HG03175 (cell line): ENCODE data around the gene BACH2.
"Not testable (repeated sequence)": the region's sequence is repeated elsewhere in the genome, so short reads cannot be mapped to it uniquely, and the experiment has no call there.

Experiments used
- ATAC-seq: cut with Tn5 transposase; IDR thresholded peaks from one replicate; pipeline ENCODE4 v1.9.1; 2021; ENCODE audit warnings: mild to moderate bottlenecking, moderate library complexity; ENCODE audit not compliant: unreplicated experiment

Gene BACH2

GRCh38 chr6:89979481-89980119, 317.0 kb downstream of the BACH2 start:
- ATAC-seq: no peak

- no peak for ATAC-seq
These were observed 317.9 kb downstream of the BACH2 start for GRCh38 chr6:89978749-89979145.

- ATAC-seq: no peak
These were observed 318.6 kb downstream of the BACH2 start for GRCh38 chr6:89977808-89978748.

GRCh38 chr6:89976694-89977020, 320.0 kb downstream of the BACH2 start:
- no peak for ATAC-seq

- ATAC-seq: no peak
These were observed 320.5 kb downstream of the BACH2 start for GRCh38 chr6:89975991-89976693.

- ATAC-seq: no peak
These were observed 321.3 kb downstream of the BACH2 start for GRCh38 chr6:89975366-89975765.

- ATAC-seq: no peak
These were observed 321.8 kb downstream of the BACH2 start for GRCh38 chr6:89974834-89975233.

GRCh38 chr6:89972025-89972381, 324.6 kb downstream of the BACH2 start:
- no peak for ATAC-seq

GRCh38 chr6:89971338-89972024, 325.2 kb downstream of the BACH2 start:
- ATAC-seq: not testable (repeated sequence)

GRCh38 chr6:89970609-89971337, 325.9 kb downstream of the BACH2 start:
- no peak for ATAC-seq

GRCh38 chr6:89970072-89970471, 326.6 kb downstream of the BACH2 start:
- no peak for ATAC-seq

GRCh38 chr6:89966913-89967312, 329.7 kb downstream of the BACH2 start:
- ATAC-seq: no peak

- ATAC-seq: no peak
These were observed 330.5 kb downstream of the BACH2 start for GRCh38 chr6:89966228-89966544.

GRCh38 chr6:89965441-89966227, 331.0 kb downstream of the BACH2 start:
- ATAC-seq: no peak

GRCh38 chr6:89963391-89963790, 333.3 kb downstream of the BACH2 start:
- ATAC-seq: no peak

- no peak for ATAC-seq
These were observed 335.2 kb downstream of the BACH2 start for GRCh38 chr6:89961481-89961880.

GRCh38 chr6:89959883-89960282, 336.8 kb downstream of the BACH2 start:
- no peak for ATAC-seq

- ATAC-seq: no peak
These were observed 340.5 kb downstream of the BACH2 start for GRCh38 chr6:89956182-89956581.

GRCh38 chr6:89955364-89955763, 341.3 kb downstream of the BACH2 start:
- no peak for ATAC-seq

GRCh38 chr6:89954721-89955148, 341.9 kb downstream of the BACH2 start:
- no peak for ATAC-seq
